Hepatocyte (in vitro differentiated cells): ENCODE data around the gene LAT.

Experiments
- CTCF ChIP-seq: fragments of 200-600 bp; sonication (generic); IDR thresholded peaks from 2 replicates; pipeline ENCODE4 v1.5.1; 2016; ENCODE audit warnings: antibody characterized with exemption, mild to moderate bottlenecking; ENCODE audit not compliant: poor library complexity
- EZH2phosphoT487 ChIP-seq: fragments of 200-600 bp; sonication (generic); IDR thresholded peaks from one replicate; pipeline ENCODE4 v1.6.1; 2018; ENCODE audit warnings: antibody characterized with exemption, mild to moderate bottlenecking, low read depth, moderate library complexity; ENCODE audit not compliant: unreplicated experiment, severe bottlenecking

GRCh38 chr16:29011851-29012250 lies 27.0 kb downstream of the LAT start:
- TF ChIP-seq CTCF (no peak), EZH2phosphoT487 (no peak)
